HUES48 (cell line): Measurements from ENCODE around the gene EPN3.

Experiments
- H3K27ac ChIP-seq: one replicate; pipeline ENCODE4 v1.7.0; 2013; ENCODE audit warnings: low read depth, low read length, inconsistent platforms
- H3K27me3 ChIP-seq: 2 replicates; pipeline ENCODE4 v1.6.1; 2013; ENCODE audit warnings: mild to moderate bottlenecking, low read length; ENCODE audit not compliant: control insufficient read depth, insufficient read depth
- H3K36me3 ChIP-seq: 2 replicates; pipeline ENCODE4 v1.6.1; 2013; ENCODE audit warnings: low read length; ENCODE audit not compliant: control insufficient read depth, insufficient read depth
- H3K4me1 ChIP-seq: 2 replicates; pipeline ENCODE4 v1.6.1; 2013; ENCODE audit warnings: mild to moderate bottlenecking, low read length; ENCODE audit not compliant: control insufficient read depth, insufficient read depth
- H3K4me3 ChIP-seq: 2 replicates; pipeline ENCODE4 v1.5.1; 2013; ENCODE audit warnings: mild to moderate bottlenecking, low read depth, low read length
- H3K9ac ChIP-seq: 2 replicates; pipeline ENCODE4 v1.6.1; 2013; ENCODE audit warnings: mild to moderate bottlenecking, low read depth, low read length, moderate library complexity
- H3K9me3 ChIP-seq: 2 replicates; pipeline ENCODE4 v1.6.1; 2013; ENCODE audit warnings: low read length; ENCODE audit not compliant: control insufficient read depth, insufficient read depth

The EPN3 gene

DNA sequence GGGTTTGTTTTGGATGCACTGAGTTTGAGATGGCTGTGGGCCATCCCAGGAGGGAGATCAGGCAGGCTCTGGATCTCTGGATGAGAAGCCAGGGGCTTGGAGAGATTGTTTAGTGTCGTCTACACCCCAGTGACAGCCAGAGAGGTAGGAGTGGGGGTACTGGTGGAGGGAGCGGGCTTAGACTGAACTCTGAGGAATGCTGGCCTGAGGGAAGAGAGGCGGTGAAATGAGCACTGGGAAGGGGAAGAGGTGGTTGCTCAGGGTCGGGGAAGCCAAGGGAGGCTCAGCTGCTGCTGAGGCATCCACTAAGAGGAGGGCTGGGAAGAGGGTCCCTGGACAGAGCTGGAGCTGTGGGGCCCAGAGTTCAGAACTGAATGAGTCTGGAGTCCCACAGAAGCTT is 51.6 kb downstream of the EPN3 start:
- Histone ChIP-seq H3K27ac (no peak overlapping the region), H3K36me3 (no peaks in the 10 kb centered on the region), H3K9me3 (no peaks in the 10 kb centered on the region), H3K4me3 (no peak overlapping the region), H3K9ac (no peak overlapping the region), H3K4me1 (peaks cover 11% of the 10 kb centered on the region), H3K27me3 (no peaks in the 10 kb centered on the region)

DNA sequence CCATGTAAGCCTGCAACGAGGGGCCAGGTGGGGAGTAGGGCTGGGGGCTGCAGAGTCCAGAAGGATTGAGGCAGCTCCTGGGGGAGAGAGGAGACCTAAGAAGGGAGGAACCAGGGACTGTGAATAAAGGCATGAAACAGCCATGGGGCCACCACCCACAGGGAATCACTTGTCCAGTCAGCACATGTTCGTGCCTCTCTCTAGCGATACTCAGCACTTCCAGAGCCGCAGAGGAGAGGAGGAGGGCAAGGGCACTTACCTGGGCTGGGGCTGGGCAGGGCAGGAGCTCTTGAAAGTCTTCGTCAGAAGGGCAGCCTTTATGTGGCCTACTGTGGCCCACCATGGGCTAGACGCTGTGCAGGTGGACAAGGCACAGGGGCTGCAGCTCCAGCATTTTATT is 52.2 kb downstream of the EPN3 start:
- Histone ChIP-seq H3K9ac (no peak overlapping the region), H3K27ac (no peak overlapping the region), H3K4me1 (peaks cover 11% of the 10 kb centered on the region), H3K36me3 (no peaks in the 10 kb centered on the region), H3K9me3 (no peaks in the 10 kb centered on the region), H3K27me3 (no peaks in the 10 kb centered on the region), H3K4me3 (no peak overlapping the region)

DNA sequence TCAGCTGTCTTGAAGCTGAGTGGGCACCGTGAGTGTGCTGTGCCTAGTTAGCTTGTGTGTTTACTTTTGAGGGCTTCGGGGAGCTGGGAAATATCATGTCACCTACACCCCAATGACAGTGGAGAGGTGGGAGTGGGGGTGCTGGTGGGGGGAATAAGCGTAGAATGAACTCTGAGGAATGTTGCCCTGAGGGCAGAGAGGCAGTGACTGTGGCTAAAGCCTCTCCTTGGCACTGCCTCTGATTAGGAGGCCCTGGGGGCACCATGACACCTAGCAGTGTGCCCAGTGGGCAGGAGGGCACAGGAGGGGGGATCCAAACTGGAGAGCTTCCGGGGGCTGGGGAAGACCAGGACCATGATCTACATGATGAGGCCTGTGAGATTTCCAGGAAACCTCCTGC is 52.8 kb downstream of the EPN3 start:
- Histone ChIP-seq H3K9ac (no peak overlapping the region), H3K27ac (no peak overlapping the region), H3K4me3 (no peak overlapping the region), H3K27me3 (no peaks in the 10 kb centered on the region), H3K4me1 (peaks cover 11% of the 10 kb centered on the region), H3K9me3 (no peaks in the 10 kb centered on the region), H3K36me3 (no peaks in the 10 kb centered on the region)

DNA sequence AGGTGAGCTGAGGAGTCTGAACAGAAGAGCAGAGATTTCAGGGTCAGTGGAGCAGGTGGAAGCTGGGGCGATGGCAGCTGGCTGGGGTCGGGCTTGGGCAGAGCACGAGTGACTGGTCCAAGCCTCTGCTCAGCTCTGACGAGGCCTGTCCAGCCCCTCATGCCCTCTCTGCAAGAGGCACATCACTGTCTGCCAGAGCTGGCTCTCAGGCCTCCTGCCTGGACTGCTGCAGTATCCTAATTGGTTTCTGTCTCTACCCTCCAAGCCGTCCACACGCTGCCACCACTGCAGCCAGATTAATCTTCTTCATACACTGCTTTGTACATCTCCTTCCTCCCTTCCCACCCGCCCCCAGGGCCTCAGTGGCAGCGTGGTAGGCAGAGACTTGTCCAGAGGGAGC is 53.4 kb downstream of the EPN3 start:
- H3K9me3 ChIP-seq: no peaks in the 10 kb centered on the region
- H3K4me1 ChIP-seq: peaks cover 9% of the 10 kb centered on the region
- H3K9ac ChIP-seq: no peak overlapping the region
- H3K27ac ChIP-seq: no peak overlapping the region
- no peaks in the 10 kb centered on the region for H3K36me3 ChIP-seq
- no peak overlapping the region for H3K4me3 ChIP-seq
- no peaks in the 10 kb centered on the region for H3K27me3 ChIP-seq

DNA sequence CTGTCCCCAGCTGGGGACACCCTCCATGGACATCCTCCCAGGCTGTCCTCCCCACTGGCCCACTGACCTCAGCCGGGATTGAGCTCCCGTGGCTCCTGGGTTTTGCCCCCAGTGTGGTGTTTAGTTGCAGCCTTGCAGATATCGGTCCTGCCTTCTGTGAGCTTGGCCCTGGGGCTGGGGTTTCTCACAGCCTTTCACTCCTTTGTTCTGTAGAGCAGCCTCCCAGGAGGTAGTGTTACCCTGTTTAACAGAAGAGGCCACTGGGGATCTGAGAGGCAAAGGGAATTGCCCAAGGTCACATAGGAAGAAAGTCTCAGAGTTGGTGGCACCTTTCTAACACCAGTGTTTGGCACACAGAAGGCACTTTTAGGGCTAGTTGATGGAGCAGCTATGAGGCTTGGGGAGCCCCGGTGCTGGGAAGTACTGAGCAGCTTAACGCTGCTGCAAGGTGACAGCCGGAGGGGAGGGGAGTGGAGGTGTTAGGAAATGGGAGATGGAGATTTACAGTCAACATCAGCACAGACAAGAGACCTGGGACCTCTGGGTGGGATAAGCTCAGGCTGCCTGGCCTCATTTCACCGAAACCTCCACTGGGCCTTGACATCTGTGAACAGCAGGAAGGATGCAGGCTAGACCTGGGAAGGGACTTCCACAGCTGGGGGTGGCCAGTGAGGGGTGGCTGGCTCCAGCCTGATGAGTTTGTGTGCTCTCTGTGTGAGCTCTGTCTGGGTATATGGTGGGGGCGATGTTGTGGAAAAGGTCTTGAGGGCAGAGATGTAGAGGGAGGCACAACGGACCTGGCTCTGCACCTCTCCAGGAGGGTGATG is 54.1 kb downstream of the EPN3 start:
- Histone ChIP-seq H3K4me1 (0 out of 2 replicates have a peak, but pooled peaks cover 6% of the 10 kb centered on the region), H3K9ac (no peak overlapping the region), H3K4me3 (no peak overlapping the region), H3K36me3 (no peaks in the 10 kb centered on the region), H3K9me3 (no peaks in the 10 kb centered on the region), H3K27ac (no peak overlapping the region), H3K27me3 (no peaks in the 10 kb centered on the region)

DNA sequence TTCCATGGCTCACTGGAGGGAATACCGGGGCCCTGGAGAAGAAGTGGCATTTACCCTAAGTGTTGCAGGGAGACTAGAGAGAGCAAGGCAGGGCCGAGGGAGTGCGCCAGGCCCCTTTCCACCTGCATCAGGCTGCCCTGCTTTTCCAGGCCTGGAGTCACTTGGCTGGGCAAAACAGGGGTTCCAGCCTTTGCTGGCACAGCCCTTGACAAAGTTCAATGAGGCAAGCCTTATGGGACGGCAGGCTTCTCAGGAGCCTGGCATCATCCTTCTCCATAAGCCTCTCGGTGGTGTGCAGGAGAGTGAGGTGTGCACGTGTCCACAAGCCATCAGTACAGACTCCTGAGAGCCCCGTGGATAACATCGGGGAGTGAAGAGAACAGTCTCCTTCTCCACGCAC is 55.0 kb downstream of the EPN3 start:
- no peak overlapping the region for H3K4me3 ChIP-seq
- no peaks in the 10 kb centered on the region for H3K27me3 ChIP-seq
- no peaks in the 10 kb centered on the region for H3K36me3 ChIP-seq
- H3K4me1 ChIP-seq: 0 out of 2 replicates have a peak, but pooled peaks cover 6% of the 10 kb centered on the region
- H3K27ac ChIP-seq: no peak overlapping the region
- H3K9me3 ChIP-seq: no peaks in the 10 kb centered on the region
- H3K9ac ChIP-seq: no peak overlapping the region

DNA sequence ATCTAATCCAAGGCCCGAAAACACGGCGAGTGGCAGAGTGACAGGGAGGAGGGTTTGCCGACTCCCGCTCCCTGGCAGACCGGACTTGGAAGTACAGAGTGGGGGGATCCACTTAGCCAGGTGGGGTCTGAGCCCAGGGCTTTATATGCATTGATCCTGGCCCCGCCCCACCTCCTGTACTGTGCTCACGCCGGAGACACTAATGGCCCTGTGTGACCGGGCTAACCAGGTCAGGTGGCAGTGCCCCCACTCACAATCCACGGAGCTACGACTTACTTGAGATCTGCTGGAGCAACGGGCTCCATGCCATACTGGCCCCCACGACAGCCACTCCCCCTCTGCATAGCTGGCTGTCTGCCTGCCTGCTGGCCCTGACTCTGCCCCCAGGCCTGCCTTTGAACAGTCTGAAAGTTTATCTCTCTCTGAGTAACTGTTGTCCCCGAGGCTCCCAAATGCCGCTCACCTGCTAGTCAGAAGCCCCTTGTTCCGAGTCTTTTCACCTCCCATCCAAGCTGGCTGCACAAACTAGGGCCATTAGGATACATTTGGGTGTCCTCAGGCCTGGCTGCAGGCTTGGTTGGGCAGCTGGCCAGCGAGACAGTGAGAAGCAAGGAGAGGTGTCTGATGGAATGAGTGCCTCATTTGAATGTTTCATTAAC is 56.0 kb downstream of the EPN3 start:
- peaks cover 16% of the 10 kb centered on the region; the same call in 1 of the 2 replicates for H3K4me1 ChIP-seq
- no peak overlapping the region for H3K4me3 ChIP-seq
- no peak overlapping the region for H3K9ac ChIP-seq
- H3K27ac ChIP-seq: no peak overlapping the region
- no peaks in the 10 kb centered on the region for H3K27me3 ChIP-seq
- no peaks in the 10 kb centered on the region for H3K36me3 ChIP-seq
- H3K9me3 ChIP-seq: no peaks in the 10 kb centered on the region

DNA sequence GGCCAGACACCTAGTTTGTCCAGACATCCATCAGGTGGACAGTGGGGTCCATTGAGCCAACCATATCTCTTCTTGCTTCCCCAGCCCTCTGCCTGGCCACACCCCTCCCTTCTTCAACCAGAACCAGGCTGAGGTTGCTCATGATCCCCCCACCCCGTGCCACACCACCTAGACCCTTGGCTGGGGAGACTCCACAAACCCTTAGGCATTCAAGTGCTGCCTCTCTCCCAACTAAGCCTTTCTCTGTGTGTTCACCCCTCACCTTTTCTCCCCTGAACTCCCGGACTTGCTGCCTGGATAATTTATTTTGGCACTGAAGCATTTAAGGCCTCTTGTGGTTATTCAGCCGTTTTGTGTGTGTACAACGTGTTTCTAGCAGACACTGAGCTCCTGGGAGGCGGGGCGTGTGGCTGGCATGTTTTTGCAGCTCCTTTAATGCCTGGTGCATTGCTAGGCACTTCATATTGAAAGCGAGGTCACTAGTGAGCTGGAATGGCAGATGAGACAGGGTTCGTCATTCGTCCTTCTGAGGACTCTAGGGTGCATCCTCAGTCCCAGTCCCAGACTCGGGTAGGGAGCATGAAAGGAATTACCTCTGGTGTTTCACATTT is 56.7 kb downstream of the EPN3 start:
- H3K27ac ChIP-seq: no peak overlapping the region
- H3K9ac ChIP-seq: no peak overlapping the region
- H3K4me3 ChIP-seq: no peak overlapping the region
- H3K9me3 ChIP-seq: no peaks in the 10 kb centered on the region
- no peaks in the 10 kb centered on the region for H3K27me3 ChIP-seq
- H3K36me3 ChIP-seq: no peaks in the 10 kb centered on the region
- peaks cover 11% of the 10 kb centered on the region; the same call in 1 of the 2 replicates for H3K4me1 ChIP-seq

DNA sequence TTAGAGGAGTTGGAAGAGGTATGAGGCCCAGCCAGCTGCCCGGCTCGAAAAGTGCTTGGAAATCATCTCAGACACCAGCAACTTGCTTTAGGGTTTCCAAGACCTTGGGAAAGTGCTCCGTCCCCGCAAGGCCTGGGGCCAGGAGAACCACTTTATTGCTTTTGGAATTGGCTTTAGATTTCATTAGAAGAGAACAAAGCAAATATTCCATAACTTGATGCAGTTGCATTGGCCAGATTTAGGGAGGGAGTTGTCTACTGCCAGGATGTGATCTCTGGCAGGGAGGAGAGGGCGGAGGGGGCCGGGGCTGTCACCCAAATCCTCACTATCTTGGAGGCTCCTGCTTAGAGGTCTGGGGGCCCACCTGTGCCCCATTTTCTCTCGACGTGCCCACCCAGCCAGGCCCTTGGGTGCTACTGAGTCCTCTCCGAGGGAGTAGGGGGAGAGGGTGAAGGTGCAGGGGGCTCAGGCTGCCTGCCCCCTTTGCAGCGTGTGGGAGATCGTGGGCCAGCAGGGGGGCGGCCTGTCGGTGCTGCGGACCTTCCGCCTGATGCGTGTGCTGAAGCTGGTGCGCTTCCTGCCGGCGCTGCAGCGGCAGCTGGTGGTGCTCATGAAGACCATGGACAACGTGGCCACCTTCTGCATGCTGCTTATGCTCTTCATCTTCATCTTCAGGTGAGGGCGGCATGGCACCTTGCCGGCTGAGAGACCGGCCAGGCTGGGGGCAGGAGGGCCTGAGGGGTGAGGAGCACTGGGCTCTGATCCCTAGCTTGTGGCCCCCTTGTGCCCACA is 58.6 kb downstream of the EPN3 start:
- Histone ChIP-seq H3K9me3 (no peaks in the 10 kb centered on the region), H3K36me3 (no peaks in the 10 kb centered on the region), H3K9ac (no peak overlapping the region), H3K27ac (no peak overlapping the region), H3K4me1 (peaks cover 11% of the 10 kb centered on the region; the same call in 1 of the 2 replicates), H3K27me3 (no peaks in the 10 kb centered on the region), H3K4me3 (no peak overlapping the region)

DNA sequence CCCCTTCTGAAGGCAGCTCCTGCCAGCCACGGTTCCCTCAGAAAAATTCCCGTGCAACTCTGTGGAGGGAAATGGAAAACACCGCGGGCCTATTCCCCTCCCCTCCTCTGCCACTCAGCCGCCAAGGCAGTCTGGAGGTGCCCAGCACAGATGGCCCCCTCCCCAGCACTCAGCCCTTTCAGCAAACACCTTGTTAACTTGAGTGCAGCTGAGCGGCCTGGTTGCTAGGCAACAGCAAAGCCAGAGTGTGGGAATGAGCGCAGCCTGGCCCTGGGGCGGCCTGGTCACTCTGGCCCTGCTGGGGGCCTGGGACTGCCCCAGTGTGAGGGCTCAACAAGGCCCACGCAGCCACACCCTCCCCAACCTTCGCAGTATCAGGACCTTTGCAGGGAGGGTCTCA is 60.8 kb downstream of the EPN3 start:
- H3K4me3 ChIP-seq: no peak overlapping the region
- H3K27me3 ChIP-seq: no peaks in the 10 kb centered on the region
- H3K4me1 ChIP-seq: peaks cover 11% of the 10 kb centered on the region; the same call in 1 of the 2 replicates
- H3K9me3 ChIP-seq: no peaks in the 10 kb centered on the region
- H3K27ac ChIP-seq: no peak overlapping the region
- H3K36me3 ChIP-seq: no peaks in the 10 kb centered on the region
- H3K9ac ChIP-seq: no peak overlapping the region
